GM23248 (cell line): ENCODE data around the gene RELN.

Experiments
- EZH2 ChIP-seq: fragments of 200-600 bp; sonication (generic); IDR thresholded peaks from 2 replicates; pipeline ENCODE4 v1.6.1; 2018; ENCODE audit warnings: antibody characterized with exemption, mild to moderate bottlenecking; ENCODE audit not compliant: insufficient read depth, poor library complexity, severe bottlenecking
- EZH2phosphoT487 ChIP-seq: fragments of 200-600 bp; sonication (generic); IDR thresholded peaks from 2 replicates; pipeline ENCODE4 v1.6.1; 2018; ENCODE audit warnings: antibody characterized with exemption, moderate library complexity, mild to moderate bottlenecking, low read depth; ENCODE audit not compliant: insufficient read depth

GRCh38 chr7:103679151-103680132 lies 310.0 kb downstream of the RELN start:
- TF ChIP-seq EZH2 (no peak), EZH2phosphoT487 (no peak)
